ENCODE measurements around the gene NFIC.

The NFIC gene

DNA sequence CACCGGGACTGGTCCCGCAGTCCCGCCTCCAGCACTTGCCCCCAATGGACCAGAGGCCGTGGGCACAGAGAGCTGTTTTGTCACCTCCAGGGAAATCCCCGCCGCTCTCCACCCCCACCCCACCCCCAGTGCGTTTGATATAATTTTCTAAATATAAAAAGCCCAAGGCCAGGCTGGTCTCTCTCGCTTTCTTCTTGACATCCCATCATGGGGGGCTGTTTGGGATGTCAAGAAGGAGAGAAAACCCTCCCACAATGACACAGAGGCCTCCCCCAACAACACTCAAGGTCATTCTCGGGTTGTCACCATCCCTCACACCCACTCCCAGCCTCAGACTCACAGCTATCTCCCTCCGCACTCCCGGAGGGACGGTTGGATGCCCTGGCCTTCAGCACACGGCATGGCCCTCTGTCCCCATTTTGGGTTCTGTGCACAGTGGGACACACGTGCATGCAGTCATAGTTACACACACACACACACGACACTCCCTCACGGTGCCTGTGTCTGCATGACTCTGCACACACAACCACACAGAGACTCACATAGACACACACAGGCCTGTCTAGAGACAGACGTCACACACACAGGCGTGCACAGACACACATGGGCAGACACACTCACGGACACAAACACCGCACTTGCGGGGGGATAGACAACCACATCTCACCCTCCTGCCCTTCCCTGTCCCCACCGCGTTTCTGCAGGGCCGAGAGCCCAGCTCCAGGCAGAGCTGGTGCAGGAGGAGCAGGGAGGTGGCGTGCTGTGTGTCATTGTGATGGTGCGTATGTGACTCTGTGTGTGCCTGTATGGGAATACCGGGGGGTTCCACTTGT lies 4.8 kb upstream of the NFIC start:
- Histone ChIP-seq H2AFZ (ENCODE audit: low read length) (no peak overlapping the region), H3K27ac (ENCODE audit: low read depth, low read length, poor library complexity, severe bottlenecking) (no peak overlapping the region), H3K9me2 (ENCODE audit: low read depth, low read length) (no peaks in the 10 kb centered on the region), H3K79me2 (ENCODE audit: insufficient read depth, low read length) (no peaks in the 10 kb centered on the region), H3K36me3 (ENCODE audit: insufficient read depth, low read length) (no peaks in the 10 kb centered on the region), H3K9ac (ENCODE audit: low read length) (no peak overlapping the region), H3K4me2 (ENCODE audit: low read length) (no peak overlapping the region), H3F3A (ENCODE audit: insufficient read depth, low read length) (no peaks in the 10 kb centered on the region), H4K20me1 (ENCODE audit: insufficient read depth, low read length) (no peaks in the 10 kb centered on the region), H3K4me3 (ENCODE audit: low read depth, low read length, poor library complexity, severe bottlenecking) (no peak overlapping the region), H3K9me3 (ENCODE audit: low read length) (no peaks in the 10 kb centered on the region), H3K27me3 (ENCODE audit: insufficient read depth, low read length) (0 out of 2 replicates have a peak, but pooled peaks cover 18% of the 10 kb centered on the region), H3K4me1 (ENCODE audit: insufficient read depth, low read length, severe bottlenecking) (peaks cover 8% of the 10 kb centered on the region)
- TF ChIP-seq, protein P1, sequence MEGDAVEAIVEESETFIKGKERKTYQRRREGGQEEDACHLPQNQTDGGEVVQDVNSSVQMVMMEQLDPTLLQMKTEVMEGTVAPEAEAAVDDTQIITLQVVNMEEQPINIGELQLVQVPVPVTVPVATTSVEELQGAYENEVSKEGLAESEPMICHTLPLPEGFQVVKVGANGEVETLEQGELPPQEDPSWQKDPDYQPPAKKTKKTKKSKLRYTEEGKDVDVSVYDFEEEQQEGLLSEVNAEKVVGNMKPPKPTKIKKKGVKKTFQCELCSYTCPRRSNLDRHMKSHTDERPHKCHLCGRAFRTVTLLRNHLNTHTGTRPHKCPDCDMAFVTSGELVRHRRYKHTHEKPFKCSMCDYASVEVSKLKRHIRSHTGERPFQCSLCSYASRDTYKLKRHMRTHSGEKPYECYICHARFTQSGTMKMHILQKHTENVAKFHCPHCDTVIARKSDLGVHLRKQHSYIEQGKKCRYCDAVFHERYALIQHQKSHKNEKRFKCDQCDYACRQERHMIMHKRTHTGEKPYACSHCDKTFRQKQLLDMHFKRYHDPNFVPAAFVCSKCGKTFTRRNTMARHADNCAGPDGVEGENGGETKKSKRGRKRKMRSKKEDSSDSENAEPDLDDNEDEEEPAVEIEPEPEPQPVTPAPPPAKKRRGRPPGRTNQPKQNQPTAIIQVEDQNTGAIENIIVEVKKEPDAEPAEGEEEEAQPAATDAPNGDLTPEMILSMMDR (IDR thresholded peaks at IDR 0.05; ENCODE audit: low read length), result no peak
- no peak for TF ChIP-seq EZH2 (IDR thresholded peaks at IDR 0.05; ENCODE audit: borderline replicate concordance, low read length)

DNA sequence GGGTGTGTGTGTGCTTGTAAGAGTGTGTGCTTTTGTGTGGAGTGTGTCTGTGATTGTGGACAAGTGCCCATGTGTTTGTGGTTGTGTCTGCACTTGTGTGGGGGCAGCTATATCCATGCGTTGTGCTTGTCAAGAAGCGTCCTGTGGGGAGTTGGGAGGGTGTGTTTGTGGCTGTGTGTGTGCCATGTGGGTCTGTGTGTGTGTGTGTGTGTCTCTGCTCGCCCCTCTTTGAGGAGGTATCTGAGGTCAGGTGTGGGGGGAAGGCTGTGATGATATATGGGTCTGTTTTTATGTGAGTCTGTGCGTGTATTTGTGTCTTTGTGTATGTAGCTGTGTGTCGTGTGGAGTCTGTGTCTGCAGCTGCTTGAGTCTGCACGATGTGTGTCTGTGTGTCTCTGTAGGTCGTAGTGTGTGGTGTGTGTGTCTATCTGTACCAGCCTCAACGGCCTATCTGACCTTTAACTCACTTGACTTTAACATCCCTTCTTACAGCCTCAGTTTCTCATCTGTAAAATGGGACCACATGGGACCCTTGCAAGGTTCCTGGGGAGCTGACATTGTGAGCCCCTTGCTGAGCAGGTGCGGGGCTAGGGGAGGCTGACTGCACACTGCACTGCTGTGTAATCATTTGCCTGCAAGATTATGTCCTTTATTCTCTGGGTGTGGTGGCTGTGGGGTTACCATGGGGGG lies 4.0 kb upstream of the NFIC start:
- no peak overlapping the region for H3K4me2 ChIP-seq (ENCODE audit: low read length)
- H3K9me3 ChIP-seq (ENCODE audit: low read length), result no peaks in the 10 kb centered on the region
- H3K36me3 ChIP-seq (ENCODE audit: insufficient read depth, low read length), result no peaks in the 10 kb centered on the region
- 0 out of 2 replicates have a peak, but pooled peaks cover 18% of the 10 kb centered on the region for H3K27me3 ChIP-seq (ENCODE audit: insufficient read depth, low read length)
- H3K9me2 ChIP-seq (ENCODE audit: low read depth, low read length), result no peaks in the 10 kb centered on the region
- no peaks in the 10 kb centered on the region for H3F3A ChIP-seq (ENCODE audit: insufficient read depth, low read length)
- TF ChIP-seq, protein P1 (IDR thresholded peaks at IDR 0.05; ENCODE audit: low read length), result no peak
- TF ChIP-seq EZH2 (IDR thresholded peaks at IDR 0.05; ENCODE audit: borderline replicate concordance, low read length), result no peak
- H3K4me3 ChIP-seq (ENCODE audit: low read depth, low read length, poor library complexity, severe bottlenecking), result no peak overlapping the region
- H2AFZ ChIP-seq (ENCODE audit: low read length), result no peak overlapping the region
- no peaks in the 10 kb centered on the region for H3K79me2 ChIP-seq (ENCODE audit: insufficient read depth, low read length)
- H4K20me1 ChIP-seq (ENCODE audit: insufficient read depth, low read length), result no peaks in the 10 kb centered on the region
- no peak overlapping the region for H3K9ac ChIP-seq (ENCODE audit: low read length)
- H3K27ac ChIP-seq (ENCODE audit: low read depth, low read length, poor library complexity, severe bottlenecking), result no peak overlapping the region
- peaks cover 8% of the 10 kb centered on the region for H3K4me1 ChIP-seq (ENCODE audit: insufficient read depth, low read length, severe bottlenecking)

DNA sequence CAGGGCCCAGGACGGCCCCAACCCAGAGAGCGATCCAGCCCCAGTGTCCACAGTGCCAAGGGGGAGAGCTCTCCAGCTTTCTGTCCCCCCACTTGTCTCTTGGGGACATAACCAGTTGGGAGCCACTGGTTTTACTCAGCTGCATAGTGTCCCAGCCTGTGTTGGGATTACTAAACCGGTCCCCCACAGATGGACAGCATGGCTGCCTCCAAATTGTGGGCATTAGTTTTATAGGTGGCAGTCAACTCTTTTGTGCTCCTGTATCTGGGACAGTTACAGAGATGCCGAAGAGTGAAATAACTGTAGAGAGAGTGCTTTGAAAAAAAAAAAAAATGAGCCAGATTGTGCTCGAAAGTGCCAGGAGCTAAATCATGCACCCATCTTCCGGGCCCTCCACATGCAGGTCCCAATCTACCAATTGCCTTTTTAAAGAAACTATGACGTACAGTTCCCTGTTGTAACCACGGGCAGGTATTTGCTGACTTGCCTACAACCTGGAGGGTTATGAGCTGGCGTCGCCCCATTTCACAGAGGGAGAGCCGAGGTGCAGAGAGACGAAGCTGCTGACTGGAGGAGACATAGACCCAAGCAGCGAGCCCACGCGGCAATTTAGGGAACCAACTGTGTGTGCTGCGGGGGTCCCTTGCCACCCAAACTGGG lies 2.4 kb upstream of the NFIC start:
- Histone ChIP-seq H3K4me3 (ENCODE audit: low read depth, low read length, poor library complexity, severe bottlenecking) (no peak overlapping the region), H3K27me3 (ENCODE audit: insufficient read depth, low read length) (0 out of 2 replicates have a peak, but pooled peaks cover 13% of the 10 kb centered on the region), H3K9me3 (ENCODE audit: low read length) (no peaks in the 10 kb centered on the region), H3K4me1 (ENCODE audit: insufficient read depth, low read length, severe bottlenecking) (peaks cover 8% of the 10 kb centered on the region), H4K20me1 (ENCODE audit: insufficient read depth, low read length) (no peaks in the 10 kb centered on the region), H3F3A (ENCODE audit: insufficient read depth, low read length) (no peaks in the 10 kb centered on the region), H3K79me2 (ENCODE audit: insufficient read depth, low read length) (no peaks in the 10 kb centered on the region), H3K27ac (ENCODE audit: low read depth, low read length, poor library complexity, severe bottlenecking) (no peak overlapping the region), H3K9ac (ENCODE audit: low read length) (no peak overlapping the region), H3K9me2 (ENCODE audit: low read depth, low read length) (no peaks in the 10 kb centered on the region), H3K4me2 (ENCODE audit: low read length) (no peak overlapping the region), H3K36me3 (ENCODE audit: insufficient read depth, low read length) (no peaks in the 10 kb centered on the region), H2AFZ (ENCODE audit: low read length) (no peak overlapping the region)
- no peak for TF ChIP-seq EZH2 (IDR thresholded peaks at IDR 0.05; ENCODE audit: borderline replicate concordance, low read length)
- TF ChIP-seq, protein P1 (IDR thresholded peaks at IDR 0.05; ENCODE audit: low read length), result no peak

All from OCI-LY1 (cell line).